ENCODE measurements around the gene VEGFD.

Gene VEGFD, protein sequence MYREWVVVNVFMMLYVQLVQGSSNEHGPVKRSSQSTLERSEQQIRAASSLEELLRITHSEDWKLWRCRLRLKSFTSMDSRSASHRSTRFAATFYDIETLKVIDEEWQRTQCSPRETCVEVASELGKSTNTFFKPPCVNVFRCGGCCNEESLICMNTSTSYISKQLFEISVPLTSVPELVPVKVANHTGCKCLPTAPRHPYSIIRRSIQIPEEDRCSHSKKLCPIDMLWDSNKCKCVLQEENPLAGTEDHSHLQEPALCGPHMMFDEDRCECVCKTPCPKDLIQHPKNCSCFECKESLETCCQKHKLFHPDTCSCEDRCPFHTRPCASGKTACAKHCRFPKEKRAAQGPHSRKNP

DNA sequence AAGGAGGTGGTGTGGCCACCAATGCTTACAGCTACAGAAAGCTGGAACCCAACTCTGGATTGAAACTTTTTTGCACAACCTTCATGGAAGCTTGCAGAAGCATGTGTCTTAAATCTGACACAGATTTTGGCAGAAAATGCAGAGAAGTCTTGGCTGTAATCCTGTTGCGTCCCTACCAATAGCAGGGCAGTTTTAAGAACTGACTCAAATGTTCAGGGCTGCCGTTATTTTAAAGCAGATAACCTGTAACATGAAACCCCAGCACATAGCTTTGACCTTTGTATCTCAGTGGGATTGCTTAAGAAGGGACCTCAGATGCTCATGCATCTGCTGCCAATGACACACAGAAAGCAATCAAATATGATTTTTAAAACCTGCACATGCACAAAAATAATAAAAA, at the start of gene VEGFD:
Gene VEGFD, minus strand, starts transcription at position 110 of the 400 bp plus-strand sequence. CDS start 467 bp downstream, outside the sequence.
- DNase-seq (ENCODE audit: low read depth in 2 of 2) = no peak

DNA sequence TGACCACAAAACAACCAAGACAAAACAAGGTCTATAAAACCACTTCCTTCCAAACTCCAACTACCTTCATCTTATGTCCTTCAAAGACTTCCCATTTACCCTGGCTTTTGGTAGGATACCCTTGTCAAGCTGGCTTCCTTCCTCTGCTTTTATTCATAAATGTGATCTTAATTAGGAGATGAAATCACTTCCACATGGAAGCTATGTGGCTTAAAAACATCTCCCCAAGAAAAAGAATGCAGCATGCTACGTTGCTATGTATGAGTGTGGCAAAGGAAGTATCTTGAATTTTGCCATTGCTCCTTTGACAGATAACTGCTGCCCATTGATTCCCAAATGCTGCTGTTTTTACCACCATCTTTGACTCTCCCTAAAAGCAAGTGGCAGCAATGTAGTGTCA, 46.4 kb upstream of the VEGFD start:
- no peak for DNase-seq (ENCODE audit: low read depth in 2 of 2)

DNA sequence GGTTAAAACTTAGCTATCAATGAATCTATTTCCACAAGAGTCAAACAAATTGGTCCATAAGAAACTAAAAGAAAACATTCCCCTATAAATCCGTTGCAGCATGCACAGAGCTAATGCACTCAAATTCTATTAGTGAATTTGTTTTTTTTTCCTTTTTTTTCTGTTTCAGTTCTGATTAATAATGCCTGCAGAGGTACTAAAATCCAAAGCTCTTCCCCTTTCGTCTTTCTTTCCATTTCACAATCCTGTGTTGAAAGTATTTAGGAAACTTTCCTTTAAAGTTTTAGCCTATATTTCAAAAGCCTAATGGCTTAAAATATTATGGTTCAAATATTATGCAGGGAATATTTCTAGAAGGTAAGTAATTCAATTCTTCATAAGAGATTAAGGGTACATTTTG, 45.9 kb upstream of the VEGFD start:
- no peak for DNase-seq (ENCODE audit: low read depth in 2 of 2)

- no peak for DNase-seq (ENCODE audit: low read depth in 2 of 2)
Observed at GRCh38 chrX:15425024-15425423, 40.8 kb upstream of the VEGFD start.

DNA sequence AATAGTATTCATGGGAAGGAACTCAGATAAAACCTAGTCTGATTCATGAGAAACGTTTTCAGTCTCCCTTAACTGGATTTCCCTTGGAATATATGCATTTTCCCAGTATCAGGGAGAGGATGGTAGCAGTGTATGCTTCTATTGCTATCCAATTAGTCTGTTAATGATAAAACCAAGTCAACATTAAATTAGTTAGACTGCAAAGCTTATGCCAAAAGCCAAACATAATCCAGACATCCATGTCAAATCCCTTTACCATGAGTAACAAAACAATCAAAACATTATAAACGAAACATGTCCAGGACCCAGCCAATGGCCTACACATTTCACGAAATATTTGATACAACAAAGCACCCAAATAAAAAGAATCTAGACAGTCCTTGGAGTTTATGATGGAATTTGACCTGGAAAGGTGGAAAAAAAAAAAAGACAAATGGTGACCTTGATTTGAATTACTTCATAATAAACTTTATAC, 34.5 kb upstream of the VEGFD start:
- DNase-seq (ENCODE audit: low read depth in 2 of 2) = no peak

DNA sequence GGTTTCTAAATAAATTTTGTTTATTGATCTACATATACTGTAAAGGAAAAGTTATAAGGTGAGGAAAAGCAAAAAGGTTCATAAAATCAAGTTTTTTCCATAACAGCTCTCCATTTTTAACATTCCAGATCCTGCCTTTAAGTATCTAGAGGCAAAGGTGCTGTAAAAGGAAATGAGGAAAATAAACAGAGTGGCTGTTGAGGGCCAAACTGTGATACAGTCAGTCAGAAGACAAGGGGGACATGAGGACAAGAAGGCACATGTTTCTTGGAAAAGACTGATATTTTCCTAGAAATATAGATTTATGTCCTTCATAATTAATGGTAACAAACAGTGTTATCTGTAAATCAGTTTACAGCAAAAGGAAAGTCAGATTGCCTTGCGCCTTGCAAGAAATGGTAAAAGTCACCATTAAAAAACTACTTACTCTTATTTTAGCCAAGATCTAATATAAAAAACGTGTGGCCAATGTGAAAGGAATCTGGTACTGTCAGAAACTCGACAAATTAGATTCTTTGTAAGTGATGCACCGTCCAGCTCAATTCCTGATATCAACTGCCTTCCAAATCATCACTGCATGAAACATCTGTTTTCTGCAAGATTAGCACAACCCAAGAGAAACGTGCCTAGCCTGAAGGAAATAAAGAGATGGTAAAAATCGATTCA, 34.0 kb upstream of the VEGFD start:
- DNase-seq (ENCODE audit: low read depth in 2 of 2) = no peak

- no peak for DNase-seq (ENCODE audit: low read depth in 2 of 2)
Observed at GRCh38 chrX:15416133-15416993, 32.1 kb upstream of the VEGFD start.

DNA sequence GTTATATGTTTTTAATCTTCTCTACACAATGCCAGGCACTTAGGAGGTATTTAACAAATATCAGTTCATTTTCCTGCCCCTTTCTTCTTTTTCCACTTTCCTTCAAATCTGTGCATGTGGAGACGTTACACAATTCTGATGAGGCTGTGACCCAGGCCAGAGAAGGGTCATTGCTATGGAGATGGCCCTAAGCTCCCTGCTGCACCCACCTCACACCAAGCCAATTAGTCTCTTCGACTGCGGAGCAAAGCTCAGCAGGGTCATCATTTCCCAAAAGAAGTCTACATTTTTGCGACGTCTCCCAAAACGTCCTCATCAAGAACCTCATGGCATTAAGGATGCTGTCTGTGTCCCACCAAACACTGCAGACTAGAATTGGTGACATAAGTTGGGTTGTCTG, 28.9 kb upstream of the VEGFD start:
- DNase-seq (ENCODE audit: low read depth in 2 of 2) = no peak

DNA sequence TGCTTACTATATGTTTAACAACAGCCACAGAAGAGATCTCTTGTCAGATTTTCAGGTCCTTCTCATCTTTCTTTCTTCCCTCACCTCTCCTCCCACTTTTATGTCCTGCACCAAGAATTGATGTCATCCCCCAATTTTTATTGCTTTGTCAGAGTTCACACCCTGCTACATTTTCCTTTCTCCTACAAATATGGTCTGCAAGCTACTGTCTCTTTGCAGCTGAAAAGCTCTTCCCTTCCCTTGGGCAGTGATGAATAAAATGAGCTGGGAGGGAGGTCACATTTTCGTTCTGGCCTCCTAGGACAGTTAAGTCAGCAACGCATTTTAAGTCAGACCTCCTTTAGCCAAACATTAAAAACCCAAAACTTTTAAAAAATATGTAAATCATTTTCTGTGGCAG, 26.7 kb upstream of the VEGFD start:
- DNase-seq (ENCODE audit: low read depth in 2 of 2) = no peak

- DNase-seq (ENCODE audit: low read depth in 2 of 2) = no peak
Observed at GRCh38 chrX:15410430-15410829, 26.2 kb upstream of the VEGFD start.

DNA sequence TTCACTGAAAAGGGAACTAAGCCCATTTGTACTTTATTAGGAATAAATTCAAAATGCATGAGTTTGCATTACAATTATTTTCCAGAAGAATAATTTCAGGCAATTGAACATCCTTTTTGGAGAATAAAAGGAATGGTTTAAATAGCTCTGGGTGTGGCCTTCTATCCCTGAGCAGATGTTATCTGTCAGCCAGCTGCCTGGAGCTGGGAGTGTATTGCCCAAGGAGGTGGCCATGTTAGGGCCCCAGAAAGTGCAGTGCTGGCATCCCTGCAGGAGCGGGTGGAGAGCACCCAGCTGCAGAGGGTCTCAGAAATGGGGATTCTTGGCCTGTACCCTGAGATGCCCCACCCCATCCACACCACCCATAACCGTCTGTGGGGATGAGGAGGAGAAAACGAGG, 21.6 kb upstream of the VEGFD start:
- no peak for DNase-seq (ENCODE audit: low read depth in 2 of 2)

GRCh38 chrX:15404401-15405096, 20.3 kb upstream of the VEGFD start:
- DNase-seq (ENCODE audit: low read depth in 2 of 2) = no peak

- DNase-seq (ENCODE audit: low read depth in 2 of 2) = no peak
Observed at GRCh38 chrX:15401378-15401777, 17.2 kb upstream of the VEGFD start.

- no peak for DNase-seq (ENCODE audit: low read depth in 2 of 2)
Observed at GRCh38 chrX:15399962-15400391, 15.8 kb upstream of the VEGFD start.

DNA sequence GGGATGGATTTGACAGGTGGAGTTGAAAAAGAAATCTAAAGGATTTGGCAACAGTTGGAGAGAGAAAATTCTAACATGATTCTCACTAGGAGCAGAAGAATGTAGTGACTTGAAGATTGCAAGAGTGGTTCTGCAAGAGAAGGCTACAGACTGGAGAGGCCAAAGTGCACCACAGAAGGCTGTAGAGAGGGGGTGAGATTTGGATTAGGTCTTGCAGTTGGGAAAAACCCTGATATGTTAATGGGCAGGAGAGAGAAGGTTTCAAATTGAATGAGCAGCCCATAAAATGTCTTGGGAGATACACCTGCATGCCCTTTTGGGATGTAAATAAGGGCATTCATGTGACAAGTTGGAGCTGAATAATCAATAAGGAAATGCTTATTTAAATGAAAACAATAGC, 14.7 kb upstream of the VEGFD start:
- DNase-seq (ENCODE audit: low read depth in 2 of 2) = no peak

DNA sequence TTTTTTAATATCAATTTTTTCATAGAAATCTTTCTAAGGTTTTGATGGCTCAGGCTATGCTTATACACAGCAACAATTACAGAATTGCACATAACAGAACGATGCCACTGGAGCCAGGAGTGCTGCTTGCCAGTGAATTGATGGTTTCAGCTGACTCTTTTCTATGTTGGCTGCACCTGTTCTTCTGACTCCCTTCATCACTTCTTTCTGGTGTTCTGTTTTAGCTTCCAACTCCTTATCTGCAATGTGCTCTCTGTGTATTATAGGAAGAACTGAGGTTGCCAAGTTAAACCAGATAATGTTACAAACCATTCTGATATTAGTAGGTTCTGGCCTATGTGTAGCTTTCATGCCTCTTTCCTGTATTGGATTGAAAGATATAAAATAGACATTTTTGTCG, 11.6 kb upstream of the VEGFD start:
- DNase-seq (ENCODE audit: low read depth in 2 of 2) = no peak

GRCh38 chrX:15391850-15392249, 7.6 kb upstream of the VEGFD start:
- DNase-seq (ENCODE audit: low read depth in 2 of 2) = no peak

GRCh38 chrX:15382813-15383212, 1.4 kb downstream of the VEGFD start:
- DNase-seq (ENCODE audit: low read depth in 2 of 2) = no peak

- no peak for DNase-seq (ENCODE audit: low read depth in 2 of 2)
Observed at GRCh38 chrX:15376956-15377355, 7.3 kb downstream of the VEGFD start.

- no peak for DNase-seq (ENCODE audit: low read depth in 2 of 2)
Observed at GRCh38 chrX:15373976-15374375, 10.2 kb downstream of the VEGFD start.

DNA sequence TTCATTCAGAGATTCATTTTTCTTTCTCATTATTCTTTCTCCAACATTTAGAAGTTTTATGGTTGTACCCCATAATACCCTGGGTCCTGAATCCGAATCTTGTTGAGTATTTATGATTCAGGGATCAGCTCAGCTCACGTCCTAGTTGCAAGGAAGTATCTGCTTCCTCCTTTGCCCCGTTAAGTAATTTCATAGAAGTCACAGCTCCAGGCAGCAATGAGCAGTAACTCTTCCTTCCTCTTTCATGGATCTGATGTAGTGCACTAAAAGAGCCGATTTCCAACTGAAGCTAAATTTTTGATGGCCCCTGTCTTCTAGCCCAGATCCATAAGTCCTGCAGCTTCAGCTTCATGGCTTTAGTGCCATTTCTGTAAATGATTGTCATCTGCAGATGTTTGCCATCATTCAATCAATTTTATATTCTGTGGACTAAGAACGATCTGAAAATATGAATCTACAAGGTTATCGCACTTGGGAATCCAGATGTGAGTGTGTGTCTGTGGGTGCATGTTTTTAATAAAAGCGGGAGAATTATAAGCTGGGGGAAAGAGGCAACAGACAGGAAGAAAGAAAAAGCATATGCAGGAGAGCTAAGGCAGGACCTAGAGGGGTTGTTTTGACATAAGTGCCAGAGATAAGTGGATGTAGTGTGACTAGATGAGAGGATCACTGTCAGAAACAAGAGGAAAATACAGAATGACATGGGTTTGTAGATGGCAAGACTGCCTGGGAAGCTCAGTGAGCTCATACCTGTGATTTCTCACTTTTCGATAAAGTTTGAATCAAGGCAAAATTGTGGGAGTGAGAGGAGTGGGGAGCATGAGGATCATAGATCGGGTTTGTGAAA, 17.5 kb downstream of the VEGFD start:
- DNase-seq (ENCODE audit: low read depth in 2 of 2) = no peak

Measured in activated CD8-positive, alpha-beta memory T cell treated with anti-CD3 and anti-CD28 coated beads for 4 hours (primary cell).